Nephron progenitor cell (in vitro differentiated cells): Measurements from ENCODE around the gene TBC1D16.

Source experiments
- DNase-seq: peaks from one replicate; pipeline ENCODE4 v3.0.0; 2021
- H3K27ac Mint-ChIP-seq: 2 replicates; pipeline ENCODE4 v1.8.0; 2021; ENCODE audit warnings: mild to moderate bottlenecking, moderate library complexity, mixed read lengths
- H3K27me3 Mint-ChIP-seq: 2 replicates; pipeline ENCODE4 v1.8.0; 2021; ENCODE audit warnings: mild to moderate bottlenecking, low read depth, mixed read lengths; ENCODE audit not compliant: poor library complexity
- H3K36me3 Mint-ChIP-seq: 2 replicates; pipeline ENCODE4 v1.8.0; 2021; ENCODE audit warnings: low read depth, mixed read lengths
- H3K4me1 Mint-ChIP-seq: 2 replicates; pipeline ENCODE4 v1.8.0; 2021; ENCODE audit warnings: mixed read lengths
- H3K4me3 Mint-ChIP-seq: 2 replicates; pipeline ENCODE4 v1.8.0; 2021; ENCODE audit warnings: mild to moderate bottlenecking, moderate library complexity, mixed read lengths
- H3K9me3 Mint-ChIP-seq: 2 replicates; pipeline ENCODE4 v1.8.0; 2021; ENCODE audit warnings: mild to moderate bottlenecking, moderate library complexity, mixed read lengths
- CTCF ChIP-seq: fragments of 200-600 bp; sonication (generic); IDR thresholded peaks from 2 replicates; pipeline ENCODE4 v1.5.0; 2021; ENCODE audit warnings: antibody characterized with exemption

TBC1D16 gene

GRCh38 chr17:79920751-79921410 is 114.8 kb downstream of the TBC1D16 start:
- H3K27ac Mint-ChIP-seq = no peak overlapping the region
- H3K36me3 Mint-ChIP-seq = no peaks in the 10 kb centered on the region
- peaks cover 32% of the 10 kb centered on the region for H3K27me3 Mint-ChIP-seq
- DNase-seq = no peak
- no peaks in the 10 kb centered on the region for H3K9me3 Mint-ChIP-seq
- H3K4me3 Mint-ChIP-seq = no peak overlapping the region
- TF ChIP-seq CTCF = no peak
- H3K4me1 Mint-ChIP-seq = peaks cover 32% of the 10 kb centered on the region

DNA sequence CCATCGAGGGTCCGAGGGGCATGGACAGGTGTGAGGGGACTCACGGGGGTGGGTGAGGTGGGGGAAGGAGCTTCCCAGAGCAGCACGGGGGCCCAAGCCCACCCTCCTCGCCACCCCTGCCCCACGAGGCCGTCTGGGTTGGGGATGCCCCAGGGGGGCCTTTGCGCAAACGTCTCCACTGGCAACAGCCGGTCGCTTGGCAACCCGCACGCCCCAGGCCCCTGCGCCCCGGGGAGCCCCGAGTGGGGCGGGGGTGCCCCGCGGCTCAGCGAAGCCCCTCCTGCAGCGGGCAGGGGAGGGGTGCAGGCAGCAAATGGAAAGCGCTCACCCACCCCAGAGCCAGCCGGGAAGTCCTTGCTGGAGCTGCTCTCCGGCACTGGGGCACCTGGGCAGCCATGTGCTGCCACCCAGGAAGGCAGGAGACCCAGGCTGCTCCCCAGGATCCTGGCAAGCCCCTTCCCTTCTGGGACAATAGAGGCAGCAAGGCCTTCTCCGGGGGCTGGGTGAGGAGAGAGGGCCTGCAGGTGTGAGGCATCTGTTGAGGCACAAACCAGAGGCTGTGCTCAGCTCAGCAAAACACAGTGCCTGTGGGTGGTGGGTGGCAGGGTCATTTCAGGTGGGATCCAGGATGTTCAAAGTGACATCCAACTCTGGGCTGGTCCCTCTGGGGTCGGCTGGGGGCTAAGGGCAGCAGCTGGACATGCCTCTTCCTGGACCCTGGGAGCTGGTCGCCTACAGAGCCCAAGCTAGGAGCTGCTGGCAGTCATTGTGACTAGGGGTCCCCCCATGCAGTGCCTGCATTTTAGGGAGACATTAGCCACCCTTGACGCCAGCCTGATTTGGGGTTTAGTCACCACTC is 115.6 kb downstream of the TBC1D16 start:
- no peaks in the 10 kb centered on the region for H3K9me3 Mint-ChIP-seq
- DNase-seq = no peak
- H3K4me3 Mint-ChIP-seq = no peak overlapping the region

GRCh38 chr17:79919164-79919585 is 116.5 kb downstream of the TBC1D16 start:
- Mint-ChIP-seq H3K27me3 (peaks cover 30% of the 10 kb centered on the region), H3K4me3 (no peak overlapping the region), H3K27ac (no peak overlapping the region), H3K4me1 (peaks cover 30% of the 10 kb centered on the region), H3K36me3 (no peaks in the 10 kb centered on the region), H3K9me3 (no peaks in the 10 kb centered on the region)
- no peak for DNase-seq
- TF ChIP-seq CTCF = no peak

More for the DNA sequence above, 115.6 kb downstream of the TBC1D16 start:
- peaks cover 37% of the 10 kb centered on the region for H3K4me1 Mint-ChIP-seq
- no peaks in the 10 kb centered on the region for H3K36me3 Mint-ChIP-seq
- H3K27ac Mint-ChIP-seq = no peak overlapping the region
- peaks cover 34% of the 10 kb centered on the region for H3K27me3 Mint-ChIP-seq
- TF ChIP-seq CTCF = no peak

DNA sequence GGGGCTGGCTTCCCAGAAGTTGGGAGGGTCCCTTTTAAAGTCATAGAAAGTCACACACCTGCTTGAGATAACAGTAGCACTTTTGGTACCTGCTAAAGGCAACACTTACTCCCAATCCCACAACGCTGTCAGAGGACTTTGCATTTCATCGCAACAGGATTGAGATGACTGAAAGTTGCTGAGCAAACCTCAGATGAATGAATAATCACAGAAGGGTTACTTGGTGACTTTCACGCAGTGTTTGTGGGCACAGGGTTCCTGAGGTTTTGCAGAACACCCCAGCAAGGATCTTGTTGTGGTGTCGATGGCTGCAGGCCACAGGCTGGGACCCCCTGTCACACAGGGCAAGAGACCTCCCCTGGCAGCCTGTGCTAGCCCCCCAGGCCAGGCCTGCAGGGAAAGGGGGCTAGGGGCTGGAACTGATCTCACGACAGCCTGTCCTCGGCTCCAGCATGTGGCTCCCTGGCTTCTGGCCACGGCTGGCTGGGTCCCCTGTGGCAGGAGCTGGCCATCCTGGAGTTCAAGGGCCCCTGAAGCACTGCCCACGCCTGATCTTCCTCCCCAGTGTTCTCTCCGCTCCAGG is 117.0 kb downstream of the TBC1D16 start:
- no peak overlapping the region for H3K27ac Mint-ChIP-seq
- no peaks in the 10 kb centered on the region for H3K9me3 Mint-ChIP-seq
- no peak for DNase-seq
- H3K4me3 Mint-ChIP-seq = no peak overlapping the region
- H3K4me1 Mint-ChIP-seq = peaks cover 27% of the 10 kb centered on the region
- no peaks in the 10 kb centered on the region for H3K36me3 Mint-ChIP-seq
- no peak for TF ChIP-seq CTCF
- peaks cover 32% of the 10 kb centered on the region for H3K27me3 Mint-ChIP-seq

DNA sequence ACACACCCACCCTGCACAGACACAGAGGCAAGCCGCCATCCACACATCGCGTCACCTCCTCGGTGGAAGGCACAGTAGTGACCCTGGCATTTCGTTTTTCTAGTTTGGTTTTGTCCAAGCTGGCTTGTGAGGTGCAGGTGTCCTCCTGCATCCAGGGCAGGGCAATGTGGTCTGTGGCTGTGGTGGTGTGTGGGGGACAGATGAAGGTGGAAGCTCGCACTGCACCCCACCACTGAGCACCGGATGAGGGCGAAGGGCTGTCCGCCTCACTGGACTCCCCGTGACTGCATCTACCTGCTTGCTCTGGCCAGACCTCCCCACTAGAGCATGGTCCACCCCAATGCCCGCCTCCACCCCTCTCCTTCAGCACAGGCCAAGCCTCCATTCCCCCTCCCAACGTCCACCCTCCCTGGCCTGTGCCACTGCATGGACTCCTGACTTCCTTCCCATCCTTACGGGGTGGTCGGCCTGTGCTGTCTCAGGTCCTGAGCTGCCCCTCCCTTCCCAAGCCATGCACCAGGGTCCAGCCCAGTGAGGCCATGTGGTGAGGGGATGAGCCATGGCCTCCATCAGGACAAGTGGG is 117.7 kb downstream of the TBC1D16 start:
- Mint-ChIP-seq H3K4me1 (peaks cover 27% of the 10 kb centered on the region), H3K27ac (no peak overlapping the region), H3K4me3 (no peak overlapping the region), H3K9me3 (no peaks in the 10 kb centered on the region), H3K36me3 (no peaks in the 10 kb centered on the region), H3K27me3 (peaks cover 33% of the 10 kb centered on the region)
- DNase-seq = no peak
- TF ChIP-seq CTCF = no peak
